ENCODE data around the gene COL19A1.

- TF ChIP-seq, protein P1, sequence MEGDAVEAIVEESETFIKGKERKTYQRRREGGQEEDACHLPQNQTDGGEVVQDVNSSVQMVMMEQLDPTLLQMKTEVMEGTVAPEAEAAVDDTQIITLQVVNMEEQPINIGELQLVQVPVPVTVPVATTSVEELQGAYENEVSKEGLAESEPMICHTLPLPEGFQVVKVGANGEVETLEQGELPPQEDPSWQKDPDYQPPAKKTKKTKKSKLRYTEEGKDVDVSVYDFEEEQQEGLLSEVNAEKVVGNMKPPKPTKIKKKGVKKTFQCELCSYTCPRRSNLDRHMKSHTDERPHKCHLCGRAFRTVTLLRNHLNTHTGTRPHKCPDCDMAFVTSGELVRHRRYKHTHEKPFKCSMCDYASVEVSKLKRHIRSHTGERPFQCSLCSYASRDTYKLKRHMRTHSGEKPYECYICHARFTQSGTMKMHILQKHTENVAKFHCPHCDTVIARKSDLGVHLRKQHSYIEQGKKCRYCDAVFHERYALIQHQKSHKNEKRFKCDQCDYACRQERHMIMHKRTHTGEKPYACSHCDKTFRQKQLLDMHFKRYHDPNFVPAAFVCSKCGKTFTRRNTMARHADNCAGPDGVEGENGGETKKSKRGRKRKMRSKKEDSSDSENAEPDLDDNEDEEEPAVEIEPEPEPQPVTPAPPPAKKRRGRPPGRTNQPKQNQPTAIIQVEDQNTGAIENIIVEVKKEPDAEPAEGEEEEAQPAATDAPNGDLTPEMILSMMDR (IDR thresholded peaks at IDR 0.05), result no peak
- no peak for TF ChIP-seq POLR2A (IDR thresholded peaks at IDR 0.05)
Observed at GRCh38 chr6:70160276-70160675, 293.9 kb downstream of the COL19A1 start.
